ENCODE measurements around the gene MLPH. TPM values are rescaled to one million over a fixed set of nuclear protein-coding genes. Genes with fewer than 3 reads are reported as not detected.
A peak's percentile ranks its signal among the peaks of the same experiment; 100 is the strongest.

Gene MLPH
- total and polyA plus RNA-seq, 9 of the 15 experiments (the other 6 are each of a cell fraction or from before 2014, with no cell fraction given), result 0.22 TPM; not detected in 8

- Histone ChIP-seq H3K4me2 (ENCODE audit: insufficient read depth, low read length) (no peak overlapping the region), H4K20me1 (replicated peaks; ENCODE audit: control insufficient read depth, insufficient read depth, low read length) (no peaks in the 10 kb centered on the region), H3K9me1 (ENCODE audit: control insufficient read depth, insufficient read depth, low read length) (no peaks in the 10 kb centered on the region), H2AFZ (ENCODE audit: low read depth, low read length) (no peak overlapping the region), H3K4me3 (no peak overlapping the region), H3K79me2 (ENCODE audit: control insufficient read depth, insufficient read depth, low read length) (no peaks in the 10 kb centered on the region), H3K27ac (ENCODE audit: extremely low read depth, low read depth, low read length) (no peak overlapping the region), H3K9me3 (replicated peaks; ENCODE audit: control insufficient read depth, insufficient read depth, low read depth, low read length) (no peaks in the 10 kb centered on the region), H3K9ac (ENCODE audit: insufficient read depth in 1 of 2, low read depth in 2 of 2, low read length in 2 of 2) (no peak overlapping the region), H3K4me1 (replicated peaks in 1 of 2; ENCODE audit: control insufficient read depth in 2 of 2, insufficient read depth in 2 of 2, low read length in 2 of 2) (peaks cover 0 to 3% of the 10 kb centered on the region in 2 experiments; a peak in 1 of 5 replicates), H3K36me3 (ENCODE audit: control insufficient read depth, insufficient read depth, low read length) (no peaks in the 10 kb centered on the region), H3K27me3 (ENCODE audit: control insufficient read depth in 2 of 2, insufficient read depth in 2 of 2, low read length in 2 of 2) (no peaks in the 10 kb centered on the region)
- ChIA-PET CTCF (ENCODE audit: low intra/inter-chr PET ratio) (no interaction called here), POLR2A (no interaction called here)
- in situ Hi-C loops (cut with MboI) (no loop called here), intact Hi-C loops (cut with micrococcal nuclease) (no loop called here)
- no peak for ATAC-seq
- no peak for DNase-seq (ENCODE audit: extremely low read depth in 1 of 4, low spot score in 3 of 4)
- WGBS (ENCODE audit: insufficient coverage, low coverage, missing lambda C conversion rate), result 18% methylated on average over 2 of the region's 2 CpGs
- BruUV-seq (replicated peaks), result no TSS peak
- TF ChIP-seq, protein P1, sequence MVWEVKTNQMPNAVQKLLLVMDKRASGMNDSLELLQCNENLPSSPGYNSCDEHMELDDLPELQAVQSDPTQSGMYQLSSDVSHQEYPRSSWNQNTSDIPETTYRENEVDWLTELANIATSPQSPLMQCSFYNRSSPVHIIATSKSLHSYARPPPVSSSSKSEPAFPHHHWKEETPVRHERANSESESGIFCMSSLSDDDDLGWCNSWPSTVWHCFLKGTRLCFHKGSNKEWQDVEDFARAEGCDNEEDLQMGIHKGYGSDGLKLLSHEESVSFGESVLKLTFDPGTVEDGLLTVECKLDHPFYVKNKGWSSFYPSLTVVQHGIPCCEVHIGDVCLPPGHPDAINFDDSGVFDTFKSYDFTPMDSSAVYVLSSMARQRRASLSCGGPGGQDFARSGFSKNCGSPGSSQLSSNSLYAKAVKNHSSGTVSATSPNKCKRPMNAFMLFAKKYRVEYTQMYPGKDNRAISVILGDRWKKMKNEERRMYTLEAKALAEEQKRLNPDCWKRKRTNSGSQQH (CRISPR knock-in tag; IDR thresholded peaks at IDR 0.05), result 0 out of 2 replicates have a peak, but pooled peaks have one; percentile 20
- no peak for TF ChIP-seq ZEB2 (IDR thresholded peaks at IDR 0.05)
- no peak for FAIRE-seq
These were observed 29.6 kb upstream of the MLPH start for GRCh38 chr2:237457388-237457941.

GRCh38 chr2:237458519-237458918 is 28.5 kb upstream of the MLPH start:
- TF ChIP-seq MAFG (tag; conservative IDR thresholded peaks at IDR 0.05), result peak; percentile 63; the same call in 1 of the 2 replicates
- TF ChIP-seq NFE2 (IDR thresholded peaks at IDR 0.05; ENCODE audit: low read depth), result peak; percentile 59; the same call in 1 of the 2 replicates
- TF ChIP-seq, protein P2, sequence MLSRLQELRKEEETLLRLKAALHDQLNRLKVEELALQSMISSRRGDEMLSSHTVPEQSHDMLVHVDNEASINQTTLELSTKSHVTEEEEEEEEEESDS (CRISPR knock-in tag; IDR thresholded peaks at IDR 0.05), result no peak
- H3K9me1 ChIP-seq (ENCODE audit: control insufficient read depth, insufficient read depth, low read length), result no peaks in the 10 kb centered on the region
- BruUV-seq (replicated peaks), result no TSS peak
- H3K9ac ChIP-seq (ENCODE audit: insufficient read depth in 1 of 2, low read depth in 2 of 2, low read length in 2 of 2), result no peak overlapping the region
- no peaks in the 10 kb centered on the region for H4K20me1 ChIP-seq (replicated peaks; ENCODE audit: control insufficient read depth, insufficient read depth, low read length)
- H3K4me3 ChIP-seq, result no peak overlapping the region
- H3K79me2 ChIP-seq (ENCODE audit: control insufficient read depth, insufficient read depth, low read length), result no peaks in the 10 kb centered on the region
- WGBS (ENCODE audit: insufficient coverage, low coverage, missing lambda C conversion rate), result 0% methylated on average over 1 of the region's 1 CpG
- H3K4me2 ChIP-seq (ENCODE audit: insufficient read depth, low read length), result no peak overlapping the region
- no peaks in the 10 kb centered on the region for H3K27me3 ChIP-seq (ENCODE audit: control insufficient read depth in 2 of 2, insufficient read depth in 2 of 2, low read length in 2 of 2)
- no peaks in the 10 kb centered on the region for H3K36me3 ChIP-seq (ENCODE audit: control insufficient read depth, insufficient read depth, low read length)
- DNase-seq (ENCODE audit: extremely low read depth in 1 of 4, low spot score in 3 of 4) (no peak), ATAC-seq (no peak), FAIRE-seq (no peak)
- H2AFZ ChIP-seq (ENCODE audit: low read depth, low read length), result no peak overlapping the region
- intact Hi-C loops (cut with micrococcal nuclease) (no loop called here), in situ Hi-C loops (cut with MboI) (no loop called here)
- H3K27ac ChIP-seq (ENCODE audit: extremely low read depth, low read depth, low read length), result no peak overlapping the region
- H3K9me3 ChIP-seq (replicated peaks; ENCODE audit: control insufficient read depth, insufficient read depth, low read depth, low read length), result no peaks in the 10 kb centered on the region
- CTCF ChIA-PET (ENCODE audit: low intra/inter-chr PET ratio), result no interaction called here
- peaks cover 0 to 3% of the 10 kb centered on the region in 2 experiments; a peak in 1 of 5 replicates for H3K4me1 ChIP-seq (replicated peaks in 1 of 2; ENCODE audit: control insufficient read depth in 2 of 2, insufficient read depth in 2 of 2, low read length in 2 of 2)
- POLR2A ChIA-PET, result no interaction called here

Data from K562 (cell line).